HG03342 (cell line): ENCODE measurements around the gene DENND4A.

Experiments
- ATAC-seq: cut with Tn5 transposase; IDR thresholded peaks from one replicate; pipeline ENCODE4 v1.9.1; 2021; ENCODE audit warnings: mild to moderate bottlenecking, moderate library complexity; ENCODE audit not compliant: unreplicated experiment

Gene DENND4A

GRCh38 chr15:65682404-65682911 is 109.6 kb downstream of the DENND4A start:
- no peak for ATAC-seq

DNA sequence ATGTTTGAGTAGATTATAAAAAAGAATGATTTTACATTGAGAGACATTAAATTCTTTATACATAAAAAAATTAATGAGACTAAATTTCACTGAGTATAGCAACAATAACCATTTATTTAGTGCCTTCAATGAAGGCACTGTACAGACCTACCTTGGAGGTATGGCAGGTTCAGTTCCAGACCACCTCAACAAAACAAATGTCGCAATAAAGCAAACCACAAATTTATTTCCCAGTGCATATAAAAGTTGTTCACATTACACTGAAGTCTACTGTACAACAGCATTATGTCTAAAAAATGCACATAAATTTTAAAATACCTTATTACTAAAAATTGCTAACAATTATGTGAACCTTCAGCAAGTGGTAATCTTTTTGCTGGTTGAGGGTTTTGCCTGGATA is 111.5 kb downstream of the DENND4A start:
- ATAC-seq, result no peak

DNA sequence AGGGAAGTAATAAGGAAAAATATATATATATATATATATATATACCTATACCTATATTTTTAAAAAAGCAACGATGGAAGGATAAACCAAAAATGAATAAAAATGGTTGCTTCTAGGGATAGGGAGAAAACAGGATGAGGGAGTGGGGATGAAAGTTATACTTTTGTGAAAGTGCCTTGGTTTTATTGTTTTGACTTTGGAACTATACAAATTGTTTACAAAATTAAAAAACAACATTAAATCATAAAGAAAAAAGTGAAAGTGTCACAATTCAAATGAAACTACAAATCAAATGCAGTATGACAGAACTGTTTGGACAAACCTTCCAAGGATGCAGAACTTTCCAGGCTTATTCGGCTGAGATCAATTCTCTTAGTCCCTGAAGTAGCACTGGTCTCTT is 116.0 kb downstream of the DENND4A start:
- no peak for ATAC-seq

- ATAC-seq, result no peak
Measured at GRCh38 chr15:65675551-65675950, 116.5 kb downstream of the DENND4A start.

DNA sequence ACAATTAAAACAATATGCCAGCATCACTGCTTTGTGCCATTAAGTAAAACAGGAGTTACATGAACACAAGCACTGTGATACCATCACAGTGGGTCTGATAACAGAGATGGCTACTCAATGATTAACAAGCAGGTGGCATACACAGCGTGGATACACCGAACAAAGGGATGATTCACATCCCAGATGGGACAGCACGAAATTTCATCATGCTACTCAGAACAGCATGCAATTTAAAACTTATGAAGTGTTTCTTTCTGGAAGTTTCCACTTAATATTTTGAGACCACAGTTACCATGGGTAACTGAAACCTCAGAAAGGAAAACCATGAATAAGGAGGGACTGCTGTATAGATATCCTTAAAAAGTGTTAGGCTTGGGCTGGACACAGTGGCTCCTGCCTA is 125.8 kb downstream of the DENND4A start:
- no peak for ATAC-seq

- no peak for ATAC-seq
Measured at GRCh38 chr15:65663521-65663920, 128.6 kb downstream of the DENND4A start.

DNA sequence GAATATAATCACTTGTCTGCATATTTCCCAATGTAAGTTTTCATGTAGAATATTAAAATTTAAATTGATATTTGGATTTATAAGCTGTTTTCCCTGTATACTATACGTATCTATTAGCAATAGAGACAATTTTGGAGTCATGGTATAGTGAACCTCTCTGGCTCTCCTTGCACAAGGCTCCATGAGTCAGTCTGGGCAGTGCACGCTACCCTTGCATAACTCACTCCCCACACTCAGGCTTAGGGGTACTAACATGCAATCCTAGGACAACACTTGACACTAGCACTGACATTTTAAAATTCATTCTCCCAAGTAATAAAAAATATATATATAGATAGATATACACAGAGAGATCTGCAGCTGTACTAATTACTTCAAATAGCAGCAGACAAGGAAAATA is 131.2 kb downstream of the DENND4A start:
- no peak for ATAC-seq

GRCh38 chr15:65659502-65660052 is 132.5 kb downstream of the DENND4A start:
- ATAC-seq, result no peak

DNA sequence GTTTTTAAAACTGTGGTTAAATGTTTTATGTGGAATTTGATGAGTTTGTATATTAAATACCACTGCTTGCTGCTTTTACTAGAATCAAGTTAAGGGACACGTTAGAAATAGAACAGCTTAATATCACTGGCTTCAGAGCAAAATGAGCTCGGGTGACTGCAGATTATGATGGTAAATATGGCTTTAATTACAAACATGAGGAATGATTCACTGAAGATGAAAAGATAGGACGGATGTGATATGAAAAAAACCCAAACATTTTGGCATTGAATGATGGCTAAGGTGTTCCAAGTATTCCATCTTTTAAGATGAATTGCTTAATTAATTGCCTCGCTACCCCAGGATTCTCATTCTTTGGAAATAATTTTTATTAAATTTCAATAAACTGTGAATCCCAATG is 136.6 kb downstream of the DENND4A start:
- no peak for ATAC-seq

- no peak for ATAC-seq
Measured at GRCh38 chr15:65655026-65655425, 137.1 kb downstream of the DENND4A start.

DNA sequence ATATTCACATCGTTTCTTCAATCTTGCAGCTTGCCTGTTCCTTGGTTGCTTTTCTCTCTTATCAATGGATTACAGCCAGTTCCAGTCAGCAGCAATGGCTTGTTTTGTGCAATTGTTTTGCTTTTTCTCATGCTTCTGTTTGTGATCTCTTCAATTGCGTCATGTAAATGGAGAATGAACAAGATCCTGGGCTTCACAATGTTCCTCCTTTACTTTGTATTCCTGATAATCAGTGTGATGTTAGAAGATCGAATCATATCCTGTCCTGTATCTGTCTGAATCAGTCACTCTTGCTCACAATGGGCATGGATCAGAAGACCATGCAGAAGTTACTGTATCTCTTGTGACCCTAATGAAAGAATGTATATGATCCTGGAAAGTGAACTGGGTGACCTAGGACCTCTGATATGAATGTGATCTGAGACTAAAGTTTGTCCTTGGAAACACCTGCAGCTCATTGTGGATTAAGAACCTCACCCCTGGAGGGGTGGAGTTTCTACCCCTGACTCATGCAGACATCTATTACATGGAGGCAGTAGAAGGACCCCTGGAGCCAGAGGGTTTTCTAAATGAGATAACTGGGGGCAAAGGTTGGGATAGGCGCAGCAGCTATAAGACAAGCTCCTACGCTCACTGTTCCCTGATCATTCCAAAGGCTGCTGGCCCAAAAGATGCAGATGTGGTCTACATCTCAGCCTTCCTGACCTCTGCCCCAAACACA is 138.1 kb downstream of the DENND4A start:
- ATAC-seq, result no peak

- no peak for ATAC-seq
Measured at GRCh38 chr15:65653341-65653740, 138.8 kb downstream of the DENND4A start.

DNA sequence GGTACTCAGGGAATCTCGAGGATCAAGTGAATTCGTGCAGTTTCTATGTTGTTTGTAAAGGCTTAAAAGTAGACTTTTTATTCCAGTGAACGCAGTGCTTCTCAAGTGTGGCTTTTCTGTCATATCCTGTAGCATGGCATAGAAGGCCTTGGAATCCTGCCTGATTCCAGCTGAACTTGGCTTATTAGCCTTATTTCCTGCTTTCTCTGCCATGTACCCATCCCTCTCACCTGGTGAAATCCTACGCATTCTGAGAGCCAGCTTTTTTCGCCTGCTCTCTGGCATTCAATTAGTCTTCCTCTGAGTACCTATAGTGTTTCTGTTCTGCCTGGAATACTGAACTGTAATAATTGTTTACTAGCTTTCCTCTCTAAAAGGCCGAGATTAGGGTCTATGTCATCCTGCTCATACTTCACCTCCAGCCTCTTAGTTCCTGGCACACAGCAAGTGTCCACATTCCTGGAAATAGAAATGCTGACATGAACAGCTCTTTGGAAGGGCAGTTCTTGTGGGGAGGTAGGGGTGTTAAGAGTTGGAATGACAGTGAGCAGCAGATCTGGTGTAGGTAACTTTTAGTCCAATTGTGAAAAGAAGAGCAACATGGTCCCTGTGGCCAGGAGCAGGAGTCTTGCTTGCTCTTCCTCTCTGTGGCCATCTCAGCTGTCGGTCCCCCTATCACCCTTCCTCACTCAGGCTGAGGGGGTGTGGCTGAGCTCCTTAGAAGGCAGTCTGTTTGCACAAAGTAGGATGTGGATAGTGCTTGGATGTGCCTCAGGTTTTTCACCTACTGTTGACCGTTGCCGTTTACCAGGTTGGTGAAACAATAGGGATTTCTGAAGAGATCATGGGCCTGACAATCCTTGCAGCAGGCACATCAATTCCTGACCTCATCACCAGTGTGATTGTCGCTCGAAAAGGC is 140.0 kb downstream of the DENND4A start:
- no peak for ATAC-seq

DNA sequence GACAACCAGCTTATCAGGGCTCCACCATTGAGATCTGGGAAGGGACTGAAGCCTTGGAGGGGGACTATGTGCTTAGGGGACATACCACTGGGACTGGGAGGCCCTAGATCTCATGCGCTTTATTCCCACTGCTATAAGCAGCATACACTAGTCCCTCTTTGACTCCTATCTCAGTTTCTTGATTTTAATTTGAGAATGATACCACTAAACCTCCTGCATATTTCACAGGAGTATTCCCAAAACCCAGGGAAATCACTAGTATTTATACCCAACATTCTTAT is 141.1 kb downstream of the DENND4A start:
- no peak for ATAC-seq

- no peak for ATAC-seq
Measured at GRCh38 chr15:65650312-65651041, 141.6 kb downstream of the DENND4A start.

- ATAC-seq, result no peak
Measured at GRCh38 chr15:65646486-65646885, 145.6 kb downstream of the DENND4A start.

DNA sequence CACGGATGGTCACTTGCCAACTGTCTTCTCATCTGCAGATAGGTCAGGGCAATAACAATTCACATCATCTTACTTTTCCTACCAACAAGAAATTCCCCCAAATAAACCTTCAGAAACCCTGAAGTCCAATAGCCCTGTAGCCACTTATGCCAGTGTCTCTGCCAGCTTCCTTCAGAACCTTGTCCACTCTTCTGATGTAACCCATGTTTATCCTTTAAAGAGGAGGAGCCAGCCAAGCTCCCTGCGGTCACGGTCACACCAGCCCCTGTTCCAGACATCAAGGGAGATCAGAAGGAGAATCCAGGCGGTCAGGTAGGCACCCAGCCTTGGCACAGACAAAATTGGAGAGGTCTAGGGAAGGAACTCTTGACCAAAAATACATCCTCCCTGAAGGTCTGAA is 146.7 kb downstream of the DENND4A start:
- ATAC-seq, result no peak

GRCh38 chr15:65644282-65644681 is 147.8 kb downstream of the DENND4A start:
- no peak for ATAC-seq

GRCh38 chr15:65642594-65642993 is 149.5 kb downstream of the DENND4A start:
- no peak for ATAC-seq

GRCh38 chr15:65641768-65642475 is 150.2 kb downstream of the DENND4A start:
- ATAC-seq, result no peak

DNA sequence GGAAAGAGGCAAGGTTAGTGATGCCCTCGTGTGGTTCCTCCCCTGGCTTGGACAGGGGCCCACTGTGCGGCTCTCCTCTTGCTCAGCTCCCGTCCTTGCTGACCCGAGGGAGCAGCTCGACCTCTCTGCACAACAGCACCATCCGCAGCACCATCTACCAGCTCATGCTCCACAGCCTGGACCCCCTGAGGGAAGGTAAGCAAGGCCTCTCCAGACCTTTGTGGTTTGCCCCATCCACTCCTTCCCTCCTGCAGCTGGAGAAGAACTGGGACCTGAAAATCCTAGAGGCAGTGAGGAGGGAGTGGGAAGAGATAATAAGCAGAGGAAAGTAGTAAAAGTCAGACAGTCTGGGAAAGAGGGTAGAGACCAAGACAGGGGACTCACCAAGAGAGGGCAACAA is 152.6 kb downstream of the DENND4A start:
- ATAC-seq, result no peak
